ENCODE measurements around the gene NAA25. TPM values are rescaled to one million over a fixed set of nuclear protein-coding genes. Genes with fewer than 3 reads are reported as not detected.

The NAA25 gene
- total and polyA plus RNA-seq, 2 donors (not counting 3 experiments of a cell fraction or from before 2014, with no cell fraction given), result 5.3 to 25.5 TPM

DNA sequence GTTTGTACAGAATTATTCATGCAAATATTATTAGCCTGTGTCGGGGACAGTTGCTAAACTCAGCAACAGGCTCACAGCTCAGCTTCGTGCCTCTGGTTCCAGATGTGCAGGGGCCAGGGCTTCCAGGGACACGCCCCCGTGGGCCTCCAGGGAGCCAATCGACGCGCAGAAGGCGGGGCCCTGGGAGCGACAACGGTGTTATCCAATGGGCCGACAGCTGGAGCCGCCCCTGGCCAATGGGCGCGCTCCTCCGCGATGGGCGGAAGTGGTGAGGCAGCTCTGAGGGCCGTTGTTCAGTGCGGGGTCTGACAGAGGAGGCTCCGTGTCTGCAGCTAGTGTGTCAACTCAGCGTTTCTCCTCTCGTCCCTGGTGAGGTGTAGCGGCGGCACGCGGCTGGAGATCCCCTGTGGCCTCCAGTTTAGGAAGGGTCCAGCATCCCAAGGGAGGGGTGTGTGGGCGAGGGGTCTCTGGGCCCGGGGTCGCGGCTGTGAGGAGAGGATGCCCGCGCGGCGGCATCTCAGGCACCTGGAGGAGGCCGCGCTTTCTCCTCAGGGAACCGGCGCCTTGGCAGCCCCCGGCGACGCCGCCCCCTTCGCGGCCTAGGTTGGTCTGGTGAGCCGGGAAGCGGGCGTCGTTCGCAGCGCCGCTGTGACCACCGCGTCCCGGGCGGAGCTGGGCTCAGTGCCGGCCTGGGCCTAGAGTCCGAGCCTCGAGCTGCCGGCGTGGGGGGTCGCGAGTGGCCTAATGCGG lies 16.8 kb upstream of the NAA25 start, which contains the start of gene TRAFD1:
TRAFD1 (plus strand) TSS at position 311 of the 750 bp plus-strand sequence. CDS start 4,963 bp downstream, outside the sequence.
- BruUV-seq (replicated peaks), result TSS peak; percentile 32
- no peaks in the 10 kb centered on the region for H3K9me1 ChIP-seq (replicated peaks; ENCODE audit: control insufficient read depth, extremely low read depth, insufficient read depth, low read length)
- H3K4me2 ChIP-seq (ENCODE audit: insufficient read depth, low read length), result peak within 1 kb of the TSS; percentile 44
- FAIRE-seq (peak; percentile 99), DNase-seq (ENCODE audit: low read depth, low spot score) (peak; percentile 99)
- peak within 1 kb of the TSS; percentile 44 for H3K27ac ChIP-seq (ENCODE audit: insufficient read depth, low read depth, low read length)
- intact Hi-C loops (cut with micrococcal nuclease), result loop anchor here (1.0 to 2.0 kb wide), 2 partner anchors 9 to 17 kb away; partner anchors contain the start of gene NAA25
- ChIA-PET CTCF (interaction anchor here (0.6 to 2.7 kb wide), 5 partner anchors 9 to 134 kb away, joined by 3 to 12 read pairs (median 6); partner anchors contain the start of gene NAA25), POLR2A (interaction anchor here (0.7 to 1.8 kb wide), 5 partner anchors 9 to 29 kb away, joined by 3 to 13 read pairs (median 4); partner anchors contain the start of gene NAA25)
- H3K9ac ChIP-seq (replicated peaks; ENCODE audit: extremely low read depth, insufficient read depth, low read length), result peak within 1 kb of the TSS; percentile 82
- peaks cover 5% of the 10 kb centered on the region for H3K79me2 ChIP-seq (ENCODE audit: control insufficient read depth, insufficient read depth, low read length)
- TF ChIP-seq GATA2 (IDR thresholded peaks at IDR 0.05; ENCODE audit: insufficient read depth, insufficient read length, low read depth, low read length), result no peak
- no peak for TF ChIP-seq MYC (IDR thresholded peaks at IDR 0.05; ENCODE audit: low read depth, low read length)
- no peak for TF ChIP-seq EZH2 (IDR thresholded peaks at IDR 0.05; ENCODE audit: borderline replicate concordance, low read depth, low read length, severe bottlenecking)
- TF ChIP-seq POLR2AphosphoS5 (IDR thresholded peaks at IDR 0.05; ENCODE audit: insufficient read depth, low read depth, low read length), result peak; percentile 92
- TF ChIP-seq, protein P1, sequence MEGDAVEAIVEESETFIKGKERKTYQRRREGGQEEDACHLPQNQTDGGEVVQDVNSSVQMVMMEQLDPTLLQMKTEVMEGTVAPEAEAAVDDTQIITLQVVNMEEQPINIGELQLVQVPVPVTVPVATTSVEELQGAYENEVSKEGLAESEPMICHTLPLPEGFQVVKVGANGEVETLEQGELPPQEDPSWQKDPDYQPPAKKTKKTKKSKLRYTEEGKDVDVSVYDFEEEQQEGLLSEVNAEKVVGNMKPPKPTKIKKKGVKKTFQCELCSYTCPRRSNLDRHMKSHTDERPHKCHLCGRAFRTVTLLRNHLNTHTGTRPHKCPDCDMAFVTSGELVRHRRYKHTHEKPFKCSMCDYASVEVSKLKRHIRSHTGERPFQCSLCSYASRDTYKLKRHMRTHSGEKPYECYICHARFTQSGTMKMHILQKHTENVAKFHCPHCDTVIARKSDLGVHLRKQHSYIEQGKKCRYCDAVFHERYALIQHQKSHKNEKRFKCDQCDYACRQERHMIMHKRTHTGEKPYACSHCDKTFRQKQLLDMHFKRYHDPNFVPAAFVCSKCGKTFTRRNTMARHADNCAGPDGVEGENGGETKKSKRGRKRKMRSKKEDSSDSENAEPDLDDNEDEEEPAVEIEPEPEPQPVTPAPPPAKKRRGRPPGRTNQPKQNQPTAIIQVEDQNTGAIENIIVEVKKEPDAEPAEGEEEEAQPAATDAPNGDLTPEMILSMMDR (IDR thresholded peaks at IDR 0.05; ENCODE audit: extremely low read depth in 1 of 2, insufficient read depth in 1 of 2, low read depth in 1 of 2, low read length in 2 of 2), result no peak
- TF ChIP-seq POLR2A (IDR thresholded peaks at IDR 0.05; ENCODE audit: low read depth, low read length), result peak; percentile 98
- no peak for TF ChIP-seq MAX (IDR thresholded peaks at IDR 0.05; ENCODE audit: insufficient read depth, insufficient read length)
- TF ChIP-seq FOS (IDR thresholded peaks at IDR 0.05; ENCODE audit: borderline replicate concordance, insufficient read depth, low read length), result no peak
- dilution Hi-C loops (cut with MboI; ENCODE audit: extremely low pct_ligation_motif_present, low sequenced_read_pairs), result no loop called here
- H3K9me3 ChIP-seq (replicated peaks; ENCODE audit: control insufficient read depth, insufficient read depth, low read length), result no peaks in the 10 kb centered on the region
- H3K4me3 ChIP-seq (replicated peaks in 1 of 3; ENCODE audit: insufficient read depth in 1 of 3, low read depth in 1 of 3, low read length in 3 of 3), result peak within 1 kb of the TSS; percentile 52 to 64 (median 61)
- H3K27me3 ChIP-seq (ENCODE audit: control insufficient read depth in 2 of 2, insufficient read depth in 2 of 2, low read length in 2 of 2), result peaks cover 0 to 2% of the 10 kb centered on the region in 2 experiments
- H3K36me3 ChIP-seq (ENCODE audit: control insufficient read depth in 2 of 2, extremely low read depth in 1 of 2, insufficient read depth in 2 of 2, low read length in 2 of 2), result no peaks in the 10 kb centered on the region
- peaks cover 14% of the 10 kb centered on the region for H3K4me1 ChIP-seq (ENCODE audit: control insufficient read depth, extremely low read depth, insufficient read depth, low read length)
- H2AFZ ChIP-seq (ENCODE audit: low read depth, low read length), result peak within 1 kb of the TSS; percentile 80
- H4K20me1 ChIP-seq (replicated peaks; ENCODE audit: control insufficient read depth, extremely low read depth, insufficient read depth, low read length), result no peaks in the 10 kb centered on the region

Data from endothelial cell of umbilical vein (primary cell).